ENCODE measurements around the gene DOCK1.

- TF ChIP-seq EZH2 (IDR thresholded peaks at IDR 0.05; ENCODE audit: insufficient read depth, poor library complexity, severe bottlenecking) (no peak), EZH2phosphoT487 (IDR thresholded peaks at IDR 0.05; ENCODE audit: insufficient read depth, low read depth) (no peak)
These were observed 321.8 kb downstream of the DOCK1 start for GRCh38 chr10:127227027-127227426.
